Esophagus mucosa (tissue), 1 donor: ENCODE measurements around the gene LYVE1. TPM values are rescaled to one million over a fixed set of nuclear protein-coding genes. Genes with fewer than 3 reads are reported as not detected.

Experiments used
- ATAC-seq: fragments of 200-7000 bp; cut with Tn5 transposase; one replicate; pipeline ENCODE4 v1.9.1; 2020
- total RNA-seq: library from RNA; stranded (reverse); gene quantifications from one replicate; pipeline ENCODE4 v1.2.4, GENCODE V29; 2023
- donor health status: DM: yes; HTN: yes; CAD: no.

LYVE1 gene
- total RNA-seq, 1 donor from 2014 or later: 2.7 TPM

DNA sequence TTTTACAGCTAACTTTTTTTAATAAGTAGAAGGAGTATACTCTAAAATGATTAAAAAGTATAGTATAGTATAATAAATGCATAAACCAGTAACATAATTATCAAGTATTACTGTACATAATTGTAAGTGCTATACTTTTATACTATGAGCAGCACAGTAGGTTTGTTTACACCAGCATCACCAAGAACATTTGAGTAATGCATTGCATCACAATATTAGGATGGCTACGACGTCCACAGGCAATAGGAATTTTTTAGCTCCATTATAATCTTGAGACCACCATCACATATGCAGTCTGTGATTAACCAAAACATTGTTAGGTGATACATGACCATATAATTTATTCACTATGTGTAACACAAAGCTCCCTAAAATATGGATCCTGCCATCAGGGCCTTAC, 47.9 kb downstream of the LYVE1 start:
- ATAC-seq: no peak

DNA sequence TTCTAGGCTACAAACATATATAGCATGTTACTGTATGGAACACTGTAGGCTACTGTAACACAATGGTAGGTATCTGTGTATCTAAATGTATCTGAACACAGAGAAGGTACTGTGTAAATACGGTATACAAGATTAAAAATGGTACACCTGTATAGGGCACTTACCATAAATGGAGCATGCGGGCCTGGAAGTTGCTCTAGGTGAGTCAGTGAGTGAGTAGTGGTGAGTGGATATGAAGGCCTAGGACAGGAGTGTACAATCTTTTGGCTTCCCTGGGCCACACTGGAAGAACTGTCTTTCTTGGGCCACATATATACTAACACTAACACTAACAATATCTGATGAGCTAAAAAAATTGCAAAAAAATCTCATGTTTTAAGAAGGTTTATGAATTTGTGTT, 48.8 kb downstream of the LYVE1 start:
- ATAC-seq: no peak

DNA sequence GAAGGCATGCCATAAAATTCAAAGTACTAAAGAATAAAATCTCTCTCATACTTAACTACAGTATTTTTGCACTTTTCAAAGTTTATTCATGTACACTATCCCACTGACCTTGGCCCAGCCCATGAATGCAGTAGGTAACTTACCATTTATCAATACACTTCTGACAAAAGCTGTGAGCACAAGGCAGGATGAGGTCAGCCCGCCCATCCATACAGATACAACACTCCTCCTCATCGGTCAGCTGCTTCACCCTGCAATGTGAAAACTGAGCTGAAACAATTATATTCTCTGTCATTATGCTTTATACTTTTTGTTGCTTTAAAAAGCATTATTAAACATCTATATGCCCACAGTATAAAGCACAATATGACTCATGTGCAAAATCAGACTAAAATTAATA, 49.6 kb downstream of the LYVE1 start:
- no peak for ATAC-seq

DNA sequence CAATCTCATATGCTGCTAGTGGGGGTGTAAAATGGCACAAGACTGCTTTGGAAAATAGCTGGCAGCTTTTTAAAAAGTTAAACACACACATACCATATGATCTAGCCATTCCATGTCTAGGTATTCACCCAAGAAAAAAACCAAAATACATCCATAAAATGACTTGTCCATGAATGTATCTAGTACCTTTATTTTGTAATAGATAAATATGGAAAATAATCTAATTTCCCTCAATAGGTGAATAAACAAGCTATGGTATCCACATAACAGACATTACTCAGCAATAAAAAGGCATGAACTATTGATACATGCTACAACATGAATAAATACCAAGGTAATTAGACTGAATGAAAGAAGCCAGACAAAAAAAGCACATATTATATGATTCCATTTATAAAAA, 50.3 kb downstream of the LYVE1 start:
- peak; percentile 21 for ATAC-seq

DNA sequence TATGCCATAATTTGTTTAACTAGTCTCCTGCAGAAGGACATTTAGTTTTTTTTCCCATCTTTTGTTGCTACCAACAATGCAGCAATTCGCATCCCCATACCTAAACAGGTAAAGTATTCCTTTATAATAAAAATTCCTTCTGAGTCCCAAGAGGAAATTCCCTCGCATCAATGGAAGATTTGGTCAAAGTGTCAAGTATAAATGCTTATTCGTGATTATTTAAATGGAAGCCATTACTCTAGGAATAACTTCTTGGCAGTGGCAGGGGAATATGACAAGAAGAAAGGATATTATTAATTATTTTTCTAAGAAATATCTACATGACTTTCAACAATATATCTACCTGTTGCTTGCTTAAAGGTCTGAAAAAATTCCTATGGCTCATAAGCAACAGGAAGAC, 53.0 kb downstream of the LYVE1 start:
- ATAC-seq: no peak

DNA sequence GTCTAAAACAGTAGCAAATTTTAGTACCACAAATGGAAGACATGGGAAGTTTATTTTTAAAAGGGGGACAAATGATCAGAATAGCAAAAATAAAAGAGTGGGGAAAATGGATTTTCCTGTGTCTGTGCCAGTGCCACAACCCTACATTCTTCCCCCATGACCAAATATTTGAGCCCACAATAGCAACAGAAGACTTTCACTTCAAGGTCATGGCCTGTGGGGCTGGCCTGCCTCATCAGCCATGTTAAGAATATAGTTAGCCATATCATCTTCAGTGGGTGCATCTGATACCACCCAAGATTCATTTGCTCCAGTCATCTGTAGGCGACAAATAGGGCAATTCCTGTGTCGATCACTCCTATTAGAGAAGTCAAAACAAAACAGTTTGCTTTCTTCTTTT, 53.8 kb downstream of the LYVE1 start:
- no peak for ATAC-seq

DNA sequence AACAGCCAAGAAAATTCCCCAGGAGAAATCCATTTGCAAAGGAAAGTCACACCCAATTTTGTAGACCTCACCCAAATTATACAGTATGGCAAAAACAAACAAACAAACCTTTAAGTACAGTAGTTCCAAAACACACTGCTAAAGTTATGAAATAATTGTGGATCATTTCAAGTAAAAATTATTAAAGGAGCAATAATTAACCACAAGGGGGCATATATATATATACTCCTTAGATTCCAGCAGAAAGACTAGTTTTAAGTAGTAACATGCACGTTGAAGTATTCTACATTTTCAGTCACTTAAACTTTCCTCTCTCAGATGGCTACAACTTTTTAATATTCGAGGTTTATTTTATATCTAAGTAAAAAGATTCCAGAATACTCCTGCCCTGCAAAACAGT, 54.3 kb downstream of the LYVE1 start:
- no peak for ATAC-seq

DNA sequence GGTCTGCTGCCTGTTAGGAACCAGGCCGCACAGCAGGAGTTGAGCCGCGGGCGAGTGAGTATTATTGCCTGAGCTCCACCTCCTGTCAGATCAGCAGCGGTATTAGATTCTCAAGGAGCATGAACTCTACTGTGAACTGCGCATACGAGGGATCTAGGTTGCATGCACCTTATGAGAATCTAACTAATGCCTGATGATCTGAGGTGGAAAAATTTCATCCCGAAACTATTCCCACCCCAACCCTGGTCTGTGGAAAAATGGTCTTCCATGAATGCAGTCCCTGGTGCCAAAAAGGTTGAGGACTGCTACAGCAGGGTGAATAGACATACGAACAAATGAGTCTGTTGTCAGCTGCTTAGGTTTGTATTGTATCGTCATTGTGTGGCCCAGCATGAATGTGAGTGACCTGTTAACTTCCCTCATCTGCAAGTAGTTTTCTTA, 57.3 kb downstream of the LYVE1 start:
- ATAC-seq: no peak

Other genes with a start within 250 kb of the LYVE1 start
- 16.2 TPM for gene AMPD3, start 113.4 kb downstream of the LYVE1 start, total RNA-seq
- gene RNF141, start 27.5 kb downstream of the LYVE1 start, total RNA-seq: 69.5 TPM
- 3.2 TPM for gene IRAG1, start 125.1 kb upstream of the LYVE1 start, total RNA-seq
- 23.4 TPM for gene CTR9, start 182.6 kb upstream of the LYVE1 start, total RNA-seq
- gene EIF4G2, start 240.3 kb upstream of the LYVE1 start, total RNA-seq: 1,012 TPM